GM19467 (cell line): ENCODE results near the gene NCAPD3.

ENCODE experiments used
- ATAC-seq: cut with Tn5 transposase; IDR thresholded peaks from one replicate; pipeline ENCODE4 v1.9.1; 2021; ENCODE audit warnings: mild to moderate bottlenecking, moderate library complexity; ENCODE audit not compliant: unreplicated experiment

The NCAPD3 gene

GRCh38 chr11:134170177-134170918 lies 53.4 kb downstream of the NCAPD3 start:
- ATAC-seq: no peak

- ATAC-seq: no peak
Measured at GRCh38 chr11:134164490-134165370, 59.0 kb downstream of the NCAPD3 start.

- no peak for ATAC-seq
Measured at GRCh38 chr11:134159652-134160051, 64.1 kb downstream of the NCAPD3 start.

DNA sequence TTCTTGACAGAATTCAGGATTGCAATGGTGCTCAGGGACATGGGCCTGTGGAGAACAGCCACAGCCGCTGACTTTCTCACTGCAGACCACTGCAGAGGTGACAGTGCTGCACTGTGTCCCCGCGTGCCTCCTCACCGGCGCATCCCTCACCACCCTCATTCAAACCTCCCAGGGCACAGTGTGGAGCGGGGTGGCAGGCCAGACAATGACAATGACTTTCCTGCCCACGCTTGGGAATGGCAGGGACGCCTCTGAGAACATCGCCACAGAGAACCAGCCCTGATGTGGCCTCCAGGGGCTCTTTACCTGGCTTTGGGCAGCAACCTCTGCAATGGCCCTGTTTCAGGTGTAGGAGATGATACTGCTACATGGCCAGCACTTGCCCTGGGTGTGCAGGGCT lies 65.7 kb downstream of the NCAPD3 start:
- ATAC-seq: no peak

DNA sequence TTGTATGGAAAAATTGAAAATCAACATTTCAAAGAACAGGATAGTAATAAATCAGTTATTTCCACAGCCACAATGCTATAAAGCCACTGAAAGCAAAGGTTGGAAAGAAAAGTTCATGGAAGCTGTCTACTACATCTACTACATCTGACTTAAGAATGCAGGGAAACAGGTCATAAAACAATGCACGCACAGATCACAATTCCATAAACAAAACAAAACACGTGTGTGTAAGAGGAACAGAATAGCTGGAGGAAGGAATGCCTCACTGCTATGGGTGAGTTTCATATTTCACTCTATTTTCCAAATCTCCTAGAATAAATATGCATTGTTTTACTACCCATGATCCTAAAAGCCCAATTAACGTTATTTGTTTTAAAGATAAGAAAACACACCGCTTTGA lies 66.3 kb downstream of the NCAPD3 start:
- no peak for ATAC-seq

DNA sequence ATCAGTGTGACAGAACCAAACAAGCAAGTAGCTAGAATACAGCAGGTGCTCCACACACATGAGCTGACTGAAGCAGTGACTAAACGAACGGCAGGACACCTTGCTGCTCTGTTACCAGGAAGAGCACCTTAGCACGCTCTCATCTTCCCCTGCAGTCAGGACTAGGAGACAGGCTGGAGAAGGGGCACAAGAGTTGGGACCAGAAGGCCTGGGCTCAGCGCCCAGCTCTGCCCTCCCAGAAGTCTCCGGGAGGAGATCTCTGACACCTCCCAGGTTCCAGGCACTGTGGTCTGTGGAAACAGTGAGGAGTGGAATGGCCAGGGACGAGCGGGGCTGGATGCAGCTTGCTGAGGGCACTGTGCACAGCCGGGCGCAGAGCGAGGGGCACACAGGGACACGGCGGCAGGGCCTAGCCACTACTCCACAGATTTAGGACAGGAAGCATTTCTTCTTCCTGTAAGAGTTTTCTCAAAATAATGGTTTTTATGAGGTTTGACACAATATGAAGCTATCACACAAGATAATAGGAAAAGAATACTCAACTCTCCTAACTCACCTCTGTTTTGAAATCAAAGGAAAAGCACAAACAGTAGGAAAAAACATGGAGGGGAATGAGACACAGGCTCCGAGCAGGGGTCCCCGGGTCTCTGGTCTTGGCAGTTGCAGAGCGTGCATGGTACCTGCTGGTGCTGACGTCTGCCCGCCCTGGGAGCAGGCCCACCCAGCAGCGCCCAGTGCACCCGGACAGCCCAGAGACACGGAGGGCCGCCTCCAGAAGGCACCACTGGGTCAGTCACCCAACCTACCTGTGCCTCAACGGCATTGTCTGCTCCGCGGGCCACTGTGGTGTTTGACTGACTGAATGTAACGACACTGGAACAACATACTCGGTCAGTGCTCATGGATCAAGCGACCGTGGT lies 67.6 kb downstream of the NCAPD3 start:
- ATAC-seq: no peak

DNA sequence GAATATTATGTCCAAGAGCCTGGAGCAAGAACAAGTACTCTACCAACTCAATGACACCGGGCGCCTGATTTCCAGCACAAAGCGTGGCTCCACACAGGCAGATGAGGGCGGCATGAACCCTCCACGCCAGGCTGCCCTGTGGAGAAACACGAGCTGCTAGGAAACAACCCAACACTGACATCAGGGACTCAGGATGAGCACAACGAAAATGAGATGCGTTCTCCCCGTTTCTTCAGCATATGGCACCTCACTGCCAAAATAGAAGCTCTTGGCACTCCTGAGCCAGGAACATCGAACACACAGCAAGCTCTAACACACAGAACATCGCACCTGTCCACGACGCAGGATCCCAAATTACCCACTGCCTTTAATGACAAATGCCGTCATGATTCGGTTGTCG lies 68.3 kb downstream of the NCAPD3 start:
- ATAC-seq: no peak

DNA sequence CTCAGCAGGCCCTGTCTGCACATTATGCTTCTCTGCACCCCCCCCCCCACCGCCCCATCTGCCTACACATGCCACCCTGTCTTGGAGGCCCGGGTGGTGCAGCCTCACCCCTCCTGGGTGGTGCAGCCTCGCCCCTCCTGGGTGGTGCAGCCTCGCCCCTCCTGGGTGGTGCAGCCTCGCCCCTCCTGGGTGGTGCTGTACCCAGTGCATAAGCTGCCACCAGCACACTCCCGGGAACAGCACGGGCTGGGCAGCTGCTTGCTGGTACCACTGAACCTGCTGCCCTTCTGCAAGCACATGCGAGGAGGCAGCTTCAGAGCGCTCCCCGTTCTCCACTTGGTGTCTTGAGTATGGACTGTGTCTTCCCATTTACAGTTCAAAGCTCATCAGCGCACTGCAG lies 69.3 kb downstream of the NCAPD3 start:
- no peak for ATAC-seq

GRCh38 chr11:134153147-134153905 lies 70.4 kb downstream of the NCAPD3 start:
- no peak for ATAC-seq

GRCh38 chr11:134152696-134153095 lies 71.1 kb downstream of the NCAPD3 start:
- no peak for ATAC-seq

GRCh38 chr11:134151083-134151747 lies 72.6 kb downstream of the NCAPD3 start:
- no peak for ATAC-seq

DNA sequence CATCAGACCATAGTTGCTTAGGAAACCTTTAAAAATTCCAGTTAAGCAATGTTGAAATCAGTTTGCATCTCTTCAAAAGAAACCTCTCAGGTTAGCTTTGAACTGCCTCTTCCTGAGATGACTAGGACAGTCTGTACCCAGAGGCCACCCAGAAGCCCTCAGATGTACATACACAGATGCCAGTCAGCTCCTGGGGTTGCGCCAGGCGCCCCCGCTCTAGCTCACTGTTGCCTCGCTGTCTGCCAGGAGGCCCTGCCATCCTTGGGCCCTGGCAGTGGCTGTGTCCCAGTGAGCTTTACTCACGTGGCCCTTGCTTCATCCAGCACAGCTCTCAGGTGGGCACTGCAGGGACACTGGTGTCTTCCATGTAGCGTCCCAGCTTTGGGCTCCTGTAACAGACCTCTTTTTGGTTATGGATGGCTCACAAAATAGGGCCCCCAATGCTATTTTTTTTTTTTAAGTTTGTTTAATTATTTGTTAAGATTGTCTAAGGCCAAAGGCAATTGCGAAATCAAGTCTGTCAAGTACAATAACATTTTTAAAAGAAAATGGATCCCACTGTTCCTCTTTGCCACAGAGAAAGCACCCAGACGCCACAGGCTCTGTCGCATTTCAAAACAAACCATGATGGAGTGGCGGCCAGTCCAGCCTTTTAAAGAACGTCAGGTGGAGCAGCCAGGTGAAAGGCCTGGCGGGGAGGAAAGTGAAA lies 73.4 kb downstream of the NCAPD3 start:
- ATAC-seq: no peak

DNA sequence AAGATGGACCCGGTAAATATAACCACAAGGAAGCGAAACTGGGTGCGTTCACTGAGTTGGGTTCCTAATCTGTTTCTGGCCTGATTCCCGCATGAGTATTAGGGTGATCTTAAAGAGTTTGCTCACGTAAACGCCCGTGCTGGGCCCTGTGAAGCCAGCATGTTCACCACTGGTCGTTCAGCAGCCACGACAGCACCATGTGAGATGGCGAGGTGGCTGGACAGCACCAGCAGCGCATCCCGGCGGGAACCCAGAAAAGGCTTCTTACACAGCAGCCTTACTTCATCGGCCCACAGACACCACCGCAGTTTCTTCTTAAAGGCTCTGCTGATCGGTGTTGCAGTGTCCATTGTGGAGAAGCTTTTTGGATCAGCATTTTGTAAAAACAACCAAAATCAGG lies 74.4 kb downstream of the NCAPD3 start:
- no peak for ATAC-seq

GRCh38 chr11:134146598-134146997 lies 77.2 kb downstream of the NCAPD3 start:
- ATAC-seq: no peak

DNA sequence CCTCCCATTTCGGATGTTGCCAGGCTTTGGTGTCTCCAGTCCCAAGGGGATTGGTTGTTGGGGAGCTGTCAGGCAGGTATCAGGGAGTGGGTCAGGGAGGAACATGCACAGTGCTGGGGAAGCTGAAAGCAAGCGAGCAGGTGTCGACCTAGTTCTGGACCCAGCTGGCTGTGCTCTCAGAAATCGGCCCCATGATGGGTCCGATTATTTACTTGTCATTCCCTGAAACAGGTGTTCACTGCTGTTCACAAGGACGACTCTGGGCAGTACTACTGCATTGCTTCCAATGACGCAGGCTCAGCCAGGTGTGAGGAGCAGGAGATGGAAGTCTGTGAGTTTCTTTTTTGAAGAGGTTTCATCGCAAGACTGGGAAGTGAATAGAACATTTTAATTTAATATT lies 78.1 kb downstream of the NCAPD3 start:
- no peak for ATAC-seq

- no peak for ATAC-seq
Measured at GRCh38 chr11:134144744-134145143, 79.0 kb downstream of the NCAPD3 start.

DNA sequence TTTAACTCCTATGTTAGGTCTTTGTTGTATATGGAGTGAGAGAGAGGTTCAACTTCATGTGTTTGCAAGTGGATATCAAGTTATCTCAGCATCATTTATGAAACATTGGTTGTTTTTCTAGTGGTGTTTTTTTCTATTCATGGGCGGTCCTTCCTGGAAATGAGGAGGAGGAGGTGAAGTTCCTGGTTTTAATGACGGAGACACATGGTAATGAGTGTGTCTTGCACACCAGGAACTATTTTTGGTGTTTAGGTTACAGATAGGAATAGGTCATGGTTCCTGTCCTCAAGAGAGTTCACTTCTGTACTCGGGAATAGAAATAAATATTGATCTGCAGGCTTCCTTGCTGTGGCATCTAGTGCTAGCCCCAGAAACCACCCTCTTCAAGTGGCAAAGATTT lies 80.0 kb downstream of the NCAPD3 start:
- ATAC-seq: no peak

DNA sequence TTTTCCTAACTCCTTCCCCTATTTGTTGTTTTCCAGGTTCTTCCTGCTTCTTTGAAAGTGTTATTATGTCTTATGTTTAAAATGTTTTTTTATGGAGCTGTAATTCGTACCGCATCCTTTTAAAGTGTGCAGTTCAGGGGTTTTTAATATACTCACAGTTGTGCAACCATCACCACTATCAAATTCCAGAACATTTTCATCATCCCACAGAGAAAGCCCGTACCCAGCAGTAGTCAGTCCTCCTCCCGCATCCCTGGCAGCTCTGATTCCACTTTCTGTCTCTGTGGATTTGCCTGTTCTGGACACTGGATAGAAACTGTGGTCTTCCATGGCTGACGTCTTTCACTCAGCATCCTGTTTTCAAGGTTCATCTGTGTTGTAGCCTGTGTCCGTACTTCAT lies 81.2 kb downstream of the NCAPD3 start:
- no peak for ATAC-seq

DNA sequence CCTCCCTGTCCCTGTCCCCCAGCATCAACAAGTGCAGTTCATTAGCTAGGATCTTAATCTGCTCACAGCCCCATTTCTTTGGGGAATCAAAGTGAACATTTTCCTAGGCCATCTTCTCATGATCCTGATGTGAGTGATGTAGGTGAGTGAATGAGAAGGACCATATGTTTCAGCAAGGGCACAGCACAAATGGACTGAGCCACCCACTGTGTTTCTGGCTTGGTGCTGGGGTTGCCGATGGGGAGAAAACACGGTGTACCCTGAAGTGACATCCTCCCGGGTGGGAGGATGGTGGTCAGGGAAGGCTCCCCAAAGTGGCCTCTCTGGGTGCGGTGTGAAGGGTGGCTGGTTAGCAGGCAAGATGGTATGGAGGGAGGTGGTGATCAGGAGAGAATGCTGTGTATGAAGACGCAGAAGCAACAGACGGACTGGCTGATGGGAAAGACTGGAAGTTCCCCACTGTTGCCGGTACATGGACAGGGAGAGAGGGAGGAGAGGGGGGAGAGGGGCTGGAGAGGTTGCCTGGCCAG lies 82.7 kb downstream of the NCAPD3 start:
- ATAC-seq: no peak
